H54 (cell line): Measurements from ENCODE around the gene KDR.

Experiments
- DNase-seq: peaks from one replicate; pipeline ENCODE4 v3.0.0; 2011; ENCODE audit warnings: low spot score, mixed read lengths; ENCODE audit not compliant: insufficient read length
- FAIRE-seq: peaks from 3 replicates; lab custom pipeline; 2011; peaks lifted over from hg19 to GRCh38; lab: Jason Lieb, UNC
- POLR2A ChIP-seq: IDR thresholded peaks from 2 replicates; pipeline ENCODE4 v1.6.1; 2011; ENCODE audit warnings: low read depth, mild to moderate bottlenecking, low read length

The KDR gene

GRCh38 chr4:55107054-55107453, 18.3 kb downstream of the KDR start:
- FAIRE-seq (no peak), DNase-seq (no peak)
- TF ChIP-seq POLR2A: no peak

- FAIRE-seq (no peak), DNase-seq (no peak)
- no peak for TF ChIP-seq POLR2A
These were observed 22.2 kb downstream of the KDR start for GRCh38 chr4:55103224-55103623.

DNA sequence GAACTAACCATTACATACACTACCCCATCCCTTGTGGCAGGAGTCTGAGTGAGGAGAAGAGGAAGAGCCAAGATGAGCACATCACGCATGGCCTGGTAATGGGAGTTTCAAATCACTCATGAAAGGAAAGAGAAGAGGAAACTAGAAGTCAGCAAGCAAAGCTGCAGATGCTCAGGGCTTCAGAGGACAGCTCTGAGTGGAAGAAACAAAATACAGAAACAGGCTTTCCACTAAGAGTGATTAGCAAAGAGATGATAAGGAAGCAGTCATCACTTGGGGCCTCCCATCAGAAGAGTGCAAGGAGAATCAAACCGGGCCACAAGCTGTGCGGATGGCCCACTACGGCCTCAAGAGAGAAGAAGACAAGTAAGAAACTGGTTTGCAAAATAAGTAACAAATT, 25.6 kb downstream of the KDR start:
- TF ChIP-seq POLR2A: no peak
- no peak for FAIRE-seq
- no peak for DNase-seq

GRCh38 chr4:55098456-55099204, 26.8 kb downstream of the KDR start:
- FAIRE-seq (no peak), DNase-seq (no peak)
- TF ChIP-seq POLR2A: no peak

DNA sequence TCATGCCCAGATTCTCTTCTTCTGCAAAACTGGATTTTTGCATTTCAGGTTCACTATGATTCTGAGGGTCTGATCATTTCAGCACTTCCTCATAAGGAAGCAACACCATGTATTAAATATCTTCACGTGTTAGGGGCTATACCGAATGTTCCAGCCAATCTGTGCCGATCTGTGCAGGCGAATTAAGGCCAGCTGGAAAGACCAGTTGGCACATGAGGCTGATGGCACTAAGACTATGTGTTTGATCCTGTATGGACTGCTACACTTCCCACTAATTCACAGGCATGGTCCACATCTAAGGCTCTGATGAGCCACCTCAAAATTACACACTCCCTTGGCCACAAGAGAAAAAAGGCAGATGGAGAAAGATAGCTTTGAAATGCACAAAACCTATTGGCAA, 28.8 kb downstream of the KDR start:
- TF ChIP-seq POLR2A: no peak
- DNase-seq (no peak), FAIRE-seq (no peak)

DNA sequence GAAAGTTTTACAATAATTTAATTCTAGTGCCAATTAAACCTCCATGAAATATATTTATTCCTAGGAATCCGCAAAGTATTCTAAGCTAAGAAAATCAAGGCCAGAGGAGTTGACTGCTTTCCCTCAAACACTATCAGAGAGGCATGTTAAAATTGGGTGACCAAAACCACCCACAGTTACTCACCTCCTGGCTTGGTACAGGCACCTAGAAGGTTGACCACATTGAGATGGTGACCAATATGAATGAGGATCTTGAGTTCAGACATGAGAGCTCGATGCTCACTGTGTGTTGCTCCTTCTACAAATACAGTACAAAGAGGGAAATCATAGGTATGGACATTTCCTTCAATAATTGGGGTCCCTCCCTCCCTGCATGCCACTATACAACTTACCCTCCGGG, 29.4 kb downstream of the KDR start:
- no peak for FAIRE-seq
- no peak for TF ChIP-seq POLR2A

DNA sequence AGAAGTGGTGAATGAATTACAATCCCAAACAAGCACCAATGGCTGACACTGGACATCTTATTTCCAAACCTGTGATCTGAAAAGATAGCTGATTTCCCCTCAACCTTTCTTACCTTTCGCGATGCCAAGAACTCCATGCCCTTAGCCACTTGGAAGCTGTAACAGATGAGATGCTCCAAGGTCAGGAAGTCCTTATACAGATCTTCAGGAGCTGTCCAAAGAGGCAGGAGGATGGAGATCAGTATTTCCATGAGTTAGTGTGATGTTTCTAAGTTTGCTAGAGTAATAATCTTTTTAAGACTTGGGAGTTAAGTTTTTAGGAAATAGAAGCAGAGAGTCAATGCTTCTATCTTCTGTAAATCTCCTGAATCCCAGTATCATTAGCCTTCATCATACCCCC, 32.9 kb downstream of the KDR start:
- DNase-seq: no peak
- FAIRE-seq: no peak
- TF ChIP-seq POLR2A: no peak

More for the DNA sequence above, 29.4 kb downstream of the KDR start:
- DNase-seq: no peak

- FAIRE-seq (no peak), DNase-seq (no peak)
- no peak for TF ChIP-seq POLR2A
These were observed 35.5 kb downstream of the KDR start for GRCh38 chr4:55089916-55090315.

GRCh38 chr4:55087913-55088260, 37.5 kb downstream of the KDR start:
- no peak for TF ChIP-seq POLR2A
- FAIRE-seq (no peak), DNase-seq (no peak)

DNA sequence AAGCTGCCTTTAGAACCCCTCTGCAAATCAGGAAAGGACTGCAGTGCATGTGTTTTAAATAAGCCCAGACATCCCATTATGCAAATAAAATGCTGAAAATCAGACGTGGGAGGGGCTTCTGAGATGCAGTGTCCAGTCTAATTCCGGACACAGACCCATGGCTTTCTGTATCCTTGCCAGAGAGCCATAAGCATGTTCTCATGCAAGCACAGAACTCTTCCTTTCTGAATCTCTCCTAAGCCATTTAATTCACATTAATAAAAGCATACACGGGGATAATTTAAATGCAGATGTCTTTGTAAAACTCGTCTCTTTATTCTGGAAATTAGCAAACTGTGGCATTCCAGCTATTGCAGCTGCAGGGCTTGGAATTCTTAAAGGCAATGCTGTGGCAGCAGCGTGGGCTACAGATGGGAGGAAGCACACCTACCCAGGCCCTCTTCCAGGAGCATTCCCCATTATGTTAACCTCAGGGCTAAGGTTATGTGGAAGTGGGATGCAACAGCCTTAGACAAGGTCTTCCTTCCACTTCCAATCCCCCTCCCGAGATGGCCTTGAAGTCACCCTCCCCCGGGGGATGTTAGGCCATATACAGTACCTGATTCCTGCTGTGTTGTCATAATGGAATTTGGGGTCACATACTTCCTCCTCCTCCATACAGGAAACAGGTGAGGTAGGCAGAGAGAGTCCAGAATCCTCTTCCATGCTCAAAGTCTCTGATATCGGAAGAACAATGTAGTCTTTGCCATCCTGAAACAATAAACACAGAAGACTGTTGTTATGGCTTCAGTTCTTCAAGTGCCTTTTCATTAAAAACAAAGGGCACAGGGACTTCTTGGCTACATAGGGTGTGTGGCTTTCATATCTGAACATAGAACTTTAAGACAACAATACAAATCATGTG, 38.1 kb downstream of the KDR start:
- FAIRE-seq (no peak), DNase-seq (no peak)
- no peak for TF ChIP-seq POLR2A

- no peak for DNase-seq
- TF ChIP-seq POLR2A: no peak
- no peak for FAIRE-seq
These were observed 38.8 kb downstream of the KDR start for GRCh38 chr4:55086578-55086977.

DNA sequence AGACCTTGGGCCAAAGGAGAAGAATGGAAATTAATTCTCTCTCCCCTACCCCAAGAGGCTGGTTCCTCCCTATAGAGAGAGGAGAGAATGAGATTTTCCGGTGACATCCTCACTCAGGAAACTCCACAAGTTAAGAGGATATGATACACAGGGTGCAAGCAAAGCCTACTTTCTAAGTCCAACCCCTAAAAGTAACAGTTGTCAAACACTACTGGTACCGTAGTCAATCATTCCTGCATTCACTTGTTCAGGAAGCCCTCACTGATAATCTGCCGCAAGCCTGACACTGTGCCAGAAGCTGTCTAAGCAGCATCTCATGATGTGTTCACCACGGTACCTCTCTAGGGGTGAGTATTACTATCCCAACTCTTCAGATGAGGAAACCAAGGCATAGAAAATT, 41.7 kb downstream of the KDR start:
- no peak for TF ChIP-seq POLR2A
- no peak for FAIRE-seq
- no peak for DNase-seq

DNA sequence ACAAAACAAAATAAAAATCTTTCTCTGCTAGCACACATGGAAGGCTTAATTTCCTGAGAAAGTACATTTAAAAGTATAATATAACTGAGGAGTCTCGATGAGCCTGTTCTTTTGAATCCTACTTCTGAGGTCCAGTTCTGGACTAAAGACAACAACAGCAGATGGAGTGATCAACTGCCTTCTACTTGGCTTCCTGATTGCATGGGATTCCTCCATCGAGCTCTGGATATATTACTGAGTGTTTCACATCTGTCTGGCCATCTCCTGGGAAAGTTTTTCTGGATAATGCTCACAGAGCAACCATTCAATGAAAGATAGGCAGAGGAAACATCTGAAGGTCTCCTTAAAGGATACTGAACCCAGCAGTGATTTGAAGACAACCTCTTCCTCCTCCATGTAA, 42.6 kb downstream of the KDR start:
- FAIRE-seq: no peak
- no peak for DNase-seq
- no peak for TF ChIP-seq POLR2A

GRCh38 chr4:55080174-55080865, 45.1 kb downstream of the KDR start:
- DNase-seq: no peak
- FAIRE-seq: no peak
- no peak for TF ChIP-seq POLR2A
